Upper lobe of right lung (tissue), 1 donor: ENCODE data around the gene TMEM225. TPM values are rescaled to one million over a fixed set of nuclear protein-coding genes. Genes with fewer than 3 reads are reported as not detected.
"Not testable (repeated sequence)": the region's sequence is repeated elsewhere in the genome, so short reads cannot be mapped to it uniquely, and the experiment has no call there.

ENCODE experiments used
- ATAC-seq: fragments of 200-7000 bp; cut with Tn5 transposase; one replicate; pipeline ENCODE4 v1.9.1; 2020; ENCODE audit warnings: mild to moderate bottlenecking, moderate library complexity
- DNase-seq: peaks from one replicate; pipeline ENCODE4 v3.0.0-alpha.2; 2020
- H3K27ac ChIP-seq: fragments of 200-600 bp; one replicate; pipeline ENCODE4 v1.8.0; 2022
- H3K27me3 ChIP-seq: fragments of 200-600 bp; one replicate; pipeline ENCODE4 v1.8.0; 2022; ENCODE audit warnings: mild to moderate bottlenecking
- H3K36me3 ChIP-seq: fragments of 200-600 bp; one replicate; pipeline ENCODE4 v1.8.0; 2022
- H3K4me1 ChIP-seq: fragments of 200-600 bp; one replicate; pipeline ENCODE4 v1.8.0; 2022
- H3K4me3 ChIP-seq: fragments of 200-600 bp; one replicate; pipeline ENCODE4 v1.8.0; 2022; ENCODE audit warnings: mild to moderate bottlenecking
- H3K9me3 ChIP-seq: fragments of 200-600 bp; one replicate; pipeline ENCODE4 v1.8.0; 2022
- CTCF ChIP-seq: fragments of 200-600 bp; IDR thresholded peaks from one replicate; pipeline ENCODE4 v1.8.0; 2022; ENCODE audit warnings: antibody characterized with exemption
- intact Hi-C: fragments of 100-400 bp; cut with DNase I; formaldehyde crosslinking; loops from one replicate; pipeline ENCODE4 v1.11.0; 2022
- total RNA-seq: library from RNA; stranded (reverse); fragmentation: NEBNext Ultra II Directional; extraction: Animal tissue kit (Norgen Biotek cat#: 25700); gene quantifications from one replicate; pipeline ENCODE4 v1.2.1, GENCODE V29; 2021
- donor health status: DM: no; HTN: yes; CAD: no; lungs with severe emphysema.

The TMEM225 gene
- total RNA-seq, 1 donor from 2014 or later = not detected

- Histone ChIP-seq H3K4me1 (no peaks in the 10 kb centered on the region), H3K27ac (no peak within 1 kb of the TSS), H3K36me3 (no peaks in the 10 kb centered on the region), H3K27me3 (no peaks in the 10 kb centered on the region), H3K4me3 (no peak within 1 kb of the TSS), H3K9me3 (no peaks in the 10 kb centered on the region)
- no peak for TF ChIP-seq CTCF
- no peak for ATAC-seq
- DNase-seq = no peak
- intact Hi-C loops = no loop called here
Observed at GRCh38 chr11:123901867-123902266, 16.4 kb upstream of the TMEM225 start, which contains the start of gene OR8D4. OR8D4 (plus strand) TSS chr11:123902167; CDS start chr11:123906432, 4,265 bp downstream.

DNA sequence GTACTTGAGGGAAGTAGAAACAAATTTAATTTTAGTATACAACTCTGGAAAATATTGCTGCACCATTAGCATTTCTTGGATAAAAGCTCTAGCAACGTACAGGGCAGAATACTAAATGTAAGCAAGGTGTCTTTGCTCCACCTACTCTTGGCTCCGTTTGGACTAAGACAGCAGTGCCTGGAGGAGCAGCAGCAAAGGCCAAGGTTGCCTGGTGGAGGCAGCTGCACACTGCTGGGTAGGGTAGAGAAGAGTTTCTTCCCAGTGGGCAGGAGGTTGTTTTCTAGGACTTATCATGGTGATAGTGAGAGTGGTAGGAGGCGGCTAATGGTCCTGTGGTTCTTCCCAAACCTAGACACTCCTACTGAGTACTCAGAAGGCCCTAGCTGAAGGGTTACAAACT is 14.3 kb upstream of the TMEM225 start:
- H3K36me3 ChIP-seq = no peaks in the 10 kb centered on the region
- no peaks in the 10 kb centered on the region for H3K27me3 ChIP-seq
- no peak overlapping the region for H3K27ac ChIP-seq
- H3K9me3 ChIP-seq = no peaks in the 10 kb centered on the region
- no peak for TF ChIP-seq CTCF
- H3K4me1 ChIP-seq = no peaks in the 10 kb centered on the region
- DNase-seq = no peak
- no peak for ATAC-seq
- intact Hi-C loops = no loop called here
- H3K4me3 ChIP-seq = no peak overlapping the region

GRCh38 chr11:123892031-123892430 is 6.6 kb upstream of the TMEM225 start:
- DNase-seq (no peak), ATAC-seq (no peak)
- no peak overlapping the region for H3K4me3 ChIP-seq
- no peak for TF ChIP-seq CTCF
- intact Hi-C loops = no loop called here
- H3K36me3 ChIP-seq = no peaks in the 10 kb centered on the region
- H3K9me3 ChIP-seq = no peaks in the 10 kb centered on the region
- H3K27me3 ChIP-seq = no peaks in the 10 kb centered on the region
- no peak overlapping the region for H3K27ac ChIP-seq
- no peaks in the 10 kb centered on the region for H3K4me1 ChIP-seq

GRCh38 chr11:123880912-123881311 is 4.6 kb downstream of the TMEM225 start:
- intact Hi-C loops = no loop called here
- no peak for TF ChIP-seq CTCF

DNA sequence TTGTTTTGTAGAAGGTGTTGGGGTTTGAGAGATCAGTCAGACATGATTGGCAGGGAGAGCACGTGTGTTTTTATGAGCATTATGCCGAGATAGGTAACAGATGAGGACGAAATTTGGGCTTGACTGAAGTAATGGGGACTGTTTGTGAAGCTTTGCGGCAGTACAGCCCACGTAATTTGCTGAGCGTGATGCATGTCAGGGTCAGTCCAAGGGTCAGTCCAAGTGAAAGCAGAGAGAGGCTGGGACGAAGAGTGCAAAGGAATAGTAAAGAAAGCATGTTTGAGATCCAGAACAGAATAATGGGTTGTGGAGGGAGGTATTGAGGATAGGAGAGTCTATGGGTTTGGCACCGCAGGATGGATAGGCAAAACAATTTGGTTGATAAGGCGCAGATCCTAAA is 17.7 kb downstream of the TMEM225 start:
- H3K27ac ChIP-seq, H3K36me3 ChIP-seq, H3K27me3 ChIP-seq, intact Hi-C loops, H3K4me1 ChIP-seq, DNase-seq, ATAC-seq, H3K9me3 ChIP-seq, H3K4me3 ChIP-seq: not testable (repeated sequence)

More at GRCh38 chr11:123880912-123881311, 4.6 kb downstream of the TMEM225 start:
- no peak overlapping the region for H3K4me3 ChIP-seq
- H3K36me3 ChIP-seq = no peaks in the 10 kb centered on the region
- no peak overlapping the region for H3K27ac ChIP-seq
- ATAC-seq (no peak), DNase-seq (no peak)
- no peaks in the 10 kb centered on the region for H3K27me3 ChIP-seq
- no peaks in the 10 kb centered on the region for H3K4me1 ChIP-seq
- no peaks in the 10 kb centered on the region for H3K9me3 ChIP-seq

DNA sequence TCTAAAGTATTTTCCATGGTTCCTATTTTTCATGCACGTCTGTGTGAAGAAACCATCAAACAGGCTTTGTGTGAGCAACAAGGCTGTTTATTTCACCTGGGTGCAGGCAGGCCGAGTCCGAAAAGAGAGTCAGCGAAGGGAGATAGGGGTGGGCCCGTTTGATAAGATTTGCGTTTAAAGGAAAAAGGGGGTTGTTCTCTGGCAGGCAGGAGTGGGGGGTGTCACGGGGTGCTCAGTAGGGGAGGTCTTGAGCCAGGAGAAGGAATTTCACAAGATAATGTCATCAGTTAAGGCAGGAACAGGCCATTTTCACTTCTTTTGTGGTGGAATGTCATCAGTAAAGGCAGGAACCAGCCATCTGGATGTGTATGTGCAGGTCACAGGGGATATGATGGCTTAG is 20.2 kb downstream of the TMEM225 start:
- intact Hi-C loops, DNase-seq, H3K4me1 ChIP-seq: not testable (repeated sequence)

GRCh38 chr11:123859731-123860130 is 25.7 kb downstream of the TMEM225 start:
- intact Hi-C loops = no loop called here
- H3K27ac ChIP-seq = no peak overlapping the region
- ATAC-seq = no peak

More for the DNA sequence above, 20.2 kb downstream of the TMEM225 start:
- not testable (repeated sequence) for H3K36me3 ChIP-seq, H3K27me3 ChIP-seq, ATAC-seq, H3K4me3 ChIP-seq, H3K9me3 ChIP-seq, H3K27ac ChIP-seq

More at GRCh38 chr11:123859731-123860130, 25.7 kb downstream of the TMEM225 start:
- Histone ChIP-seq H3K27me3 (no peaks in the 10 kb centered on the region), H3K4me3 (no peak overlapping the region), H3K36me3 (no peaks in the 10 kb centered on the region), H3K9me3 (no peaks in the 10 kb centered on the region), H3K4me1 (no peaks in the 10 kb centered on the region)
- no peak for DNase-seq
- no peak for TF ChIP-seq CTCF
